Activated T-helper 1 cell treated with anti-CD3 and anti-CD28 coated beads, Interleukin-12 subunit alpha, Interleukin-12 subunit beta, Interleukin-2, Interleukin-4 antibody, amounts not matched to agents 30 ng/mL and 10 ng/mL and 1 ng/mL, durations not matched to agents 14 hours and 24 hours and 36 hours (primary cell): ENCODE data around the gene L1CAM. TPM values are rescaled to one million over a fixed set of nuclear protein-coding genes. Genes with fewer than 3 reads are reported as not detected.

Source experiments
- DNase-seq: peaks from one replicate; pipeline ENCODE4 v3.0.0; 2021; ENCODE audit warnings: low spot score
- H3K27ac Mint-ChIP-seq: one replicate; pipeline ENCODE4 v1.8.0; 2021; ENCODE audit warnings: mild to moderate bottlenecking, mixed read lengths
- H3K27me3 Mint-ChIP-seq: one replicate; pipeline ENCODE4 v1.8.0; 2022; ENCODE audit warnings: mild to moderate bottlenecking, moderate library complexity, mixed read lengths; ENCODE audit not compliant: insufficient read depth
- H3K36me3 Mint-ChIP-seq: one replicate; pipeline ENCODE4 v1.8.0; 2021; ENCODE audit warnings: low read depth, mixed read lengths
- H3K4me1 Mint-ChIP-seq: one replicate; pipeline ENCODE4 v1.8.0; 2021; ENCODE audit warnings: low read depth, mixed read lengths
- H3K4me3 Mint-ChIP-seq: one replicate; pipeline ENCODE4 v1.8.0; 2021; ENCODE audit warnings: mild to moderate bottlenecking, moderate library complexity, mixed read lengths
- H3K9me3 Mint-ChIP-seq: one replicate; pipeline ENCODE4 v1.8.0; 2021; ENCODE audit warnings: mixed read lengths
- intact Hi-C: fragments of 100-400 bp; cut with micrococcal nuclease; formaldehyde crosslinking; loops from one replicate; pipeline ENCODE4 v1.15.1; 2024
- total RNA-seq: library from RNA; stranded (reverse); gene quantifications from 2 replicates; pipeline ENCODE4 v1.2.3, GENCODE V29; 2022

The L1CAM gene
- total RNA-seq, 1 donor from 2014 or later: 1.7 TPM

- intact Hi-C loops: no loop called here
- Mint-ChIP-seq H3K4me1 (no peaks in the 10 kb centered on the region), H3K9me3 (no peaks in the 10 kb centered on the region), H3K4me3 (no peak overlapping the region), H3K27me3 (peaks cover 16% of the 10 kb centered on the region), H3K36me3 (no peaks in the 10 kb centered on the region), H3K27ac (no peak overlapping the region)
- DNase-seq: no peak
Measured at GRCh38 chrX:153854702-153855101, 31.3 kb downstream of the L1CAM start.

- no peak for DNase-seq
- H3K4me3 Mint-ChIP-seq: no peak overlapping the region
- intact Hi-C loops: no loop called here
- no peaks in the 10 kb centered on the region for H3K9me3 Mint-ChIP-seq
- no peak overlapping the region for H3K27ac Mint-ChIP-seq
- no peaks in the 10 kb centered on the region for H3K4me1 Mint-ChIP-seq
- H3K36me3 Mint-ChIP-seq: no peaks in the 10 kb centered on the region
- H3K27me3 Mint-ChIP-seq: peaks cover 17% of the 10 kb centered on the region
Measured at GRCh38 chrX:153853902-153854267, 32.1 kb downstream of the L1CAM start.

- no peaks in the 10 kb centered on the region for H3K9me3 Mint-ChIP-seq
- H3K4me3 Mint-ChIP-seq: no peak overlapping the region
- DNase-seq: no peak
- no peaks in the 10 kb centered on the region for H3K4me1 Mint-ChIP-seq
- H3K36me3 Mint-ChIP-seq: no peaks in the 10 kb centered on the region
- peaks cover 15% of the 10 kb centered on the region for H3K27me3 Mint-ChIP-seq
- no peak overlapping the region for H3K27ac Mint-ChIP-seq
- intact Hi-C loops: no loop called here
Measured at GRCh38 chrX:153853180-153853901, 32.6 kb downstream of the L1CAM start.

GRCh38 chrX:153851981-153852380 is 34.0 kb downstream of the L1CAM start:
- Mint-ChIP-seq H3K27me3 (peaks cover 15% of the 10 kb centered on the region), H3K36me3 (no peaks in the 10 kb centered on the region), H3K4me3 (no peak overlapping the region), H3K4me1 (no peaks in the 10 kb centered on the region), H3K9me3 (no peaks in the 10 kb centered on the region), H3K27ac (no peak overlapping the region)
- intact Hi-C loops: no loop called here
- DNase-seq: no peak

GRCh38 chrX:153848325-153848724 is 37.6 kb downstream of the L1CAM start:
- H3K4me1 Mint-ChIP-seq: no peaks in the 10 kb centered on the region
- DNase-seq: no peak
- intact Hi-C loops: no loop called here
- peaks cover 22% of the 10 kb centered on the region for H3K27me3 Mint-ChIP-seq
- H3K36me3 Mint-ChIP-seq: no peaks in the 10 kb centered on the region
- no peaks in the 10 kb centered on the region for H3K9me3 Mint-ChIP-seq
- H3K27ac Mint-ChIP-seq: no peak overlapping the region
- no peak overlapping the region for H3K4me3 Mint-ChIP-seq

GRCh38 chrX:153845842-153846241 is 40.1 kb downstream of the L1CAM start:
- H3K27me3 Mint-ChIP-seq: peaks cover 27% of the 10 kb centered on the region
- DNase-seq: no peak
- no peaks in the 10 kb centered on the region for H3K4me1 Mint-ChIP-seq
- H3K4me3 Mint-ChIP-seq: no peak overlapping the region
- no peak overlapping the region for H3K27ac Mint-ChIP-seq
- intact Hi-C loops: no loop called here
- H3K9me3 Mint-ChIP-seq: no peaks in the 10 kb centered on the region
- H3K36me3 Mint-ChIP-seq: no peaks in the 10 kb centered on the region

GRCh38 chrX:153845195-153845594 is 40.8 kb downstream of the L1CAM start:
- no peak for DNase-seq
- H3K27me3 Mint-ChIP-seq: peaks cover 25% of the 10 kb centered on the region
- H3K4me1 Mint-ChIP-seq: no peaks in the 10 kb centered on the region
- H3K4me3 Mint-ChIP-seq: no peak overlapping the region
- H3K9me3 Mint-ChIP-seq: no peaks in the 10 kb centered on the region
- H3K27ac Mint-ChIP-seq: no peak overlapping the region
- intact Hi-C loops: no loop called here
- no peaks in the 10 kb centered on the region for H3K36me3 Mint-ChIP-seq

- Mint-ChIP-seq H3K36me3 (no peaks in the 10 kb centered on the region), H3K4me1 (no peaks in the 10 kb centered on the region), H3K4me3 (no peak overlapping the region), H3K27me3 (peaks cover 25% of the 10 kb centered on the region), H3K27ac (no peak overlapping the region), H3K9me3 (no peaks in the 10 kb centered on the region)
- intact Hi-C loops: no loop called here
- no peak for DNase-seq
Measured at GRCh38 chrX:153844509-153845082, 41.4 kb downstream of the L1CAM start.

GRCh38 chrX:153836921-153837320 is 49.1 kb downstream of the L1CAM start:
- Mint-ChIP-seq H3K4me3 (no peak overlapping the region), H3K27ac (no peak overlapping the region), H3K36me3 (no peaks in the 10 kb centered on the region), H3K27me3 (peaks cover 16% of the 10 kb centered on the region), H3K4me1 (no peaks in the 10 kb centered on the region), H3K9me3 (no peaks in the 10 kb centered on the region)
- DNase-seq: no peak
- intact Hi-C loops: no loop called here

- no peak overlapping the region for H3K27ac Mint-ChIP-seq
- intact Hi-C loops: no loop called here
- H3K36me3 Mint-ChIP-seq: no peaks in the 10 kb centered on the region
- H3K4me1 Mint-ChIP-seq: no peaks in the 10 kb centered on the region
- peaks cover 19% of the 10 kb centered on the region for H3K27me3 Mint-ChIP-seq
- no peaks in the 10 kb centered on the region for H3K9me3 Mint-ChIP-seq
- H3K4me3 Mint-ChIP-seq: no peak overlapping the region
- no peak for DNase-seq
Measured at GRCh38 chrX:153832728-153833127, 53.2 kb downstream of the L1CAM start.

GRCh38 chrX:153831429-153832150 is 54.4 kb downstream of the L1CAM start:
- Mint-ChIP-seq H3K27me3 (peaks cover 27% of the 10 kb centered on the region), H3K36me3 (no peaks in the 10 kb centered on the region), H3K4me3 (peak overlapping the region; percentile 22), H3K9me3 (no peaks in the 10 kb centered on the region), H3K27ac (no peak overlapping the region), H3K4me1 (no peaks in the 10 kb centered on the region)
- intact Hi-C loops: no loop called here
- DNase-seq: no peak

GRCh38 chrX:153830640-153831428 is 55.1 kb downstream of the L1CAM start:
- Mint-ChIP-seq H3K4me3 (no peak overlapping the region), H3K4me1 (no peaks in the 10 kb centered on the region), H3K27ac (no peak overlapping the region), H3K36me3 (no peaks in the 10 kb centered on the region), H3K27me3 (peaks cover 27% of the 10 kb centered on the region), H3K9me3 (no peaks in the 10 kb centered on the region)
- DNase-seq: no peak
- intact Hi-C loops: no loop called here
